ENCODE measurements around the gene BMERB1.

BMERB1 gene

GRCh38 chr16:15490123-15490711 is 55.8 kb downstream of the BMERB1 start:
- ChIA-PET CTCF (interaction anchor here (0.6 kb wide), 1 partner anchor 58 kb away, joined by 3 read pairs; no protein-coding TSS in a partner anchor), POLR2A (ENCODE audit: low non-redundant PET) (no interaction called here)
- no peak for TF ChIP-seq CTCF (conservative IDR thresholded peaks at IDR 0.05; ENCODE audit: low read depth)
- DNase-seq (ENCODE audit: low spot score), result no peak
- H3K27ac ChIP-seq, result no peak overlapping the region

GRCh38 chr16:15491411-15491810 is 57.0 kb downstream of the BMERB1 start:
- no peak overlapping the region for H3K27ac ChIP-seq
- no peak for DNase-seq (ENCODE audit: low spot score)
- no peak for TF ChIP-seq CTCF (conservative IDR thresholded peaks at IDR 0.05; ENCODE audit: low read depth)
- POLR2A ChIA-PET (ENCODE audit: low non-redundant PET), result no interaction called here
- CTCF ChIA-PET, result no interaction called here

- CTCF ChIA-PET, result no interaction called here
Observed at GRCh38 chr16:15492091-15492740, 57.8 kb downstream of the BMERB1 start.

GRCh38 chr16:15493466-15494180 is 59.2 kb downstream of the BMERB1 start:
- ChIA-PET CTCF (no interaction called here), POLR2A (ENCODE audit: low non-redundant PET) (no interaction called here)
- no peak overlapping the region for H3K27ac ChIP-seq
- no peak for DNase-seq (ENCODE audit: low spot score)
- TF ChIP-seq CTCF (conservative IDR thresholded peaks at IDR 0.05; ENCODE audit: low read depth), result no peak

More at GRCh38 chr16:15492091-15492740, 57.8 kb downstream of the BMERB1 start:
- no peak for DNase-seq (ENCODE audit: low spot score)
- H3K27ac ChIP-seq, result no peak overlapping the region
- POLR2A ChIA-PET (ENCODE audit: low non-redundant PET), result no interaction called here
- TF ChIP-seq CTCF (conservative IDR thresholded peaks at IDR 0.05; ENCODE audit: low read depth), result no peak

- CTCF ChIA-PET, result no interaction called here
- H3K27ac ChIP-seq, result no peak overlapping the region
- no peak for TF ChIP-seq CTCF (conservative IDR thresholded peaks at IDR 0.05; ENCODE audit: low read depth)
- POLR2A ChIA-PET (ENCODE audit: low non-redundant PET), result no interaction called here
- no peak for DNase-seq (ENCODE audit: low spot score)
Observed at GRCh38 chr16:15494236-15494635, 59.8 kb downstream of the BMERB1 start.

- no peak for TF ChIP-seq CTCF (conservative IDR thresholded peaks at IDR 0.05; ENCODE audit: low read depth)
- H3K27ac ChIP-seq, result no peak overlapping the region
- ChIA-PET POLR2A (ENCODE audit: low non-redundant PET) (no interaction called here), CTCF (interaction anchor here (1.0 kb wide), 1 partner anchor 327 kb away, joined by 6 read pairs; no protein-coding TSS in a partner anchor)
- no peak for DNase-seq (ENCODE audit: low spot score)
Observed at GRCh38 chr16:15495898-15496297, 61.5 kb downstream of the BMERB1 start.
